ENCODE results near the gene LNX2. TPM values are rescaled to one million over a fixed set of nuclear protein-coding genes. Genes with fewer than 3 reads are reported as not detected.

LNX2 gene
- total RNA-seq, 1 experiment from 2014 or later, result 12.1 TPM

DNA sequence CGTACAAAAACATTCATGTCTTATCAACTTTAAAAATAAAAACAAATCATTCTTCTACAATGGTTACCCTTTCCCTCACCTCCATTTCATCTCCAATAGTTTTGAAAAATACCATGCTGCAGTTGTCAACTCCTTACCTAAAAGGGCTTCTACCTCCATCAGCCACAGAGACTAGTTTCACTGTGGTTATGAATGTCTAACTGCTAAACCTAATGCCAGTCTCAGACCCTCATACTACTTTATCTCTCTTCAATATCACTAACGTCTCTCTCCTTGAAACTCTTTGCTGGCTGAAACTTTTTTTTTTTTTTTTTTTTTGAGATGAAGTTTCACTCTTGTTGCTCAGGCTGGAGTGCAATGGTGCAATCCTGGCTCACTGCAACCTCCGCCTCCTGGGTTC lies 27.1 kb downstream of the LNX2 start:
- Histone ChIP-seq H3K9me2 (ENCODE audit: insufficient read depth) (no peaks in the 10 kb centered on the region), H3K9me3 (ENCODE audit: control insufficient read depth in 1 of 2, insufficient read depth in 1 of 2, low read depth in 1 of 2, low read length in 2 of 2) (no peaks in the 10 kb centered on the region), H3K4me1 (ENCODE audit: control insufficient read depth in 1 of 2, insufficient read depth in 2 of 2, low read length in 2 of 2) (no peaks in the 10 kb centered on the region), H3K79me2 (ENCODE audit: insufficient read depth, low read length) (peaks cover 35% of the 10 kb centered on the region), H3K36me3 (ENCODE audit: control insufficient read depth in 1 of 2, insufficient read depth in 2 of 2, low read length in 2 of 2) (no peaks in the 10 kb centered on the region), H2AFZ (ENCODE audit: low read depth, low read length, poor library complexity, severe bottlenecking) (no peak overlapping the region), H3K4me3 (replicated peaks in 1 of 2; ENCODE audit: low read depth in 1 of 2, low read length in 2 of 2) (no peak overlapping the region), H3K27me3 (ENCODE audit: insufficient read depth, low read length) (no peaks in the 10 kb centered on the region), H4K20me1 (ENCODE audit: insufficient read depth) (no peaks in the 10 kb centered on the region), H3K9ac (ENCODE audit: low read length) (no peak overlapping the region), H3K4me2 (ENCODE audit: low read length) (no peak overlapping the region), H3K27ac (ENCODE audit: low read depth, low read length) (no peak overlapping the region)
- ChIA-PET RAD21 (ENCODE audit: low non-redundant PET in 1 of 2, low total read pairs in 2 of 2, uncharacterized antibody in 2 of 2, unreplicated experiment in 2 of 2) (no interaction called here), CTCF (no interaction called here), POLR2A (no interaction called here)
- DNase-seq (ENCODE audit: low read depth, low spot score) (no peak), ATAC-seq (no peak)
- no TSS peak for BruUV-seq (replicated peaks)
- intact Hi-C loops (cut with micrococcal nuclease), result no loop called here
- TF ChIP-seq SIN3A (IDR thresholded peaks at IDR 0.05; ENCODE audit: low read depth) (no peak), ZFX (IDR thresholded peaks at IDR 0.05) (no peak), POLR2AphosphoS5 (IDR thresholded peaks at IDR 0.05; ENCODE audit: low read depth, low read length) (no peak), SP1 (IDR thresholded peaks at IDR 0.05; ENCODE audit: low read depth) (no peak)
- TF ChIP-seq, protein P1, sequence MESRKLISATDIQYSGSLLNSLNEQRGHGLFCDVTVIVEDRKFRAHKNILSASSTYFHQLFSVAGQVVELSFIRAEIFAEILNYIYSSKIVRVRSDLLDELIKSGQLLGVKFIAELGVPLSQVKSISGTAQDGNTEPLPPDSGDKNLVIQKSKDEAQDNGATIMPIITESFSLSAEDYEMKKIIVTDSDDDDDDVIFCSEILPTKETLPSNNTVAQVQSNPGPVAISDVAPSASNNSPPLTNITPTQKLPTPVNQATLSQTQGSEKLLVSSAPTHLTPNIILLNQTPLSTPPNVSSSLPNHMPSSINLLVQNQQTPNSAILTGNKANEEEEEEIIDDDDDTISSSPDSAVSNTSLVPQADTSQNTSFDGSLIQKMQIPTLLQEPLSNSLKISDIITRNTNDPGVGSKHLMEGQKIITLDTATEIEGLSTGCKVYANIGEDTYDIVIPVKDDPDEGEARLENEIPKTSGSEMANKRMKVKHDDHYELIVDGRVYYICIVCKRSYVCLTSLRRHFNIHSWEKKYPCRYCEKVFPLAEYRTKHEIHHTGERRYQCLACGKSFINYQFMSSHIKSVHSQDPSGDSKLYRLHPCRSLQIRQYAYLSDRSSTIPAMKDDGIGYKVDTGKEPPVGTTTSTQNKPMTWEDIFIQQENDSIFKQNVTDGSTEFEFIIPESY (IDR thresholded peaks at IDR 0.05; ENCODE audit: extremely low read depth, insufficient replicate concordance, low read length), result no peak
- TF ChIP-seq, protein P2, sequence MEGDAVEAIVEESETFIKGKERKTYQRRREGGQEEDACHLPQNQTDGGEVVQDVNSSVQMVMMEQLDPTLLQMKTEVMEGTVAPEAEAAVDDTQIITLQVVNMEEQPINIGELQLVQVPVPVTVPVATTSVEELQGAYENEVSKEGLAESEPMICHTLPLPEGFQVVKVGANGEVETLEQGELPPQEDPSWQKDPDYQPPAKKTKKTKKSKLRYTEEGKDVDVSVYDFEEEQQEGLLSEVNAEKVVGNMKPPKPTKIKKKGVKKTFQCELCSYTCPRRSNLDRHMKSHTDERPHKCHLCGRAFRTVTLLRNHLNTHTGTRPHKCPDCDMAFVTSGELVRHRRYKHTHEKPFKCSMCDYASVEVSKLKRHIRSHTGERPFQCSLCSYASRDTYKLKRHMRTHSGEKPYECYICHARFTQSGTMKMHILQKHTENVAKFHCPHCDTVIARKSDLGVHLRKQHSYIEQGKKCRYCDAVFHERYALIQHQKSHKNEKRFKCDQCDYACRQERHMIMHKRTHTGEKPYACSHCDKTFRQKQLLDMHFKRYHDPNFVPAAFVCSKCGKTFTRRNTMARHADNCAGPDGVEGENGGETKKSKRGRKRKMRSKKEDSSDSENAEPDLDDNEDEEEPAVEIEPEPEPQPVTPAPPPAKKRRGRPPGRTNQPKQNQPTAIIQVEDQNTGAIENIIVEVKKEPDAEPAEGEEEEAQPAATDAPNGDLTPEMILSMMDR (IDR thresholded peaks at IDR 0.05 in 2 of 3, conservative IDR thresholded peaks at IDR 0.05 in 1 of 3; ENCODE audit: borderline replicate concordance in 1 of 3, insufficient read depth in 1 of 3, low read depth in 2 of 3, low read length in 2 of 3), result no peak
